CD4-positive, CD25-positive, alpha-beta regulatory T cell (primary cell): ENCODE results near the gene DENND4C. TPM values are rescaled to one million over a fixed set of nuclear protein-coding genes. Genes with fewer than 3 reads are reported as not detected.

Experiments used
- ATAC-seq, 2 donors: fragments of 150-1000 bp; cut with Tn5 transposase; one replicate each; pipeline ENCODE4 v1.10.0; 2021; ENCODE audit warnings: low read depth in 2 of 2, moderate number of reproducible peaks in 2 of 2, moderate library complexity in 1 of 2
- DNase-seq, 3 donors: peaks; one replicate each; pipeline versions ENCODE4 v3.0.0 to v3.0.0-alpha.2; 2012 to 2022; ENCODE audit warnings: mixed read lengths in 1 of 3
- H3K27ac ChIP-seq: one replicate; pipeline ENCODE4 v1.7.0; 2013; ENCODE audit warnings: mild to moderate bottlenecking, low read length; ENCODE audit not compliant: insufficient read depth, poor library complexity, severe bottlenecking
- H3K27me3 ChIP-seq: one replicate; pipeline ENCODE4 v1.7.0; 2013; ENCODE audit warnings: low read length; ENCODE audit not compliant: control insufficient read depth, insufficient read depth
- H3K36me3 ChIP-seq: one replicate; pipeline ENCODE4 v1.7.0; 2013; ENCODE audit warnings: mild to moderate bottlenecking, low read length, moderate library complexity; ENCODE audit not compliant: control insufficient read depth, insufficient read depth
- H3K4me1 ChIP-seq: 2 replicates; pipeline ENCODE4 v1.7.0; 2013; ENCODE audit warnings: mild to moderate bottlenecking, low read length; ENCODE audit not compliant: insufficient read depth, control insufficient read depth, poor library complexity, severe bottlenecking
- H3K4me3 ChIP-seq: one replicate; pipeline ENCODE4 v1.7.0; 2013; ENCODE audit warnings: low read depth, mild to moderate bottlenecking, low read length, moderate library complexity
- H3K9me3 ChIP-seq, 2 experiments: 1 replicate in 1 of 2; 2 replicates in 1 of 2; pipeline ENCODE4 v1.7.0; 2013; ENCODE audit warnings: low read length in 2 of 2, mild to moderate bottlenecking in 1 of 2, moderate library complexity in 1 of 2; ENCODE audit not compliant: control insufficient read depth in 2 of 2
- H3K27ac Mint-ChIP-seq, 3 donors: one replicate each; pipeline ENCODE4 v1.8.0; 2020 to 2022; ENCODE audit warnings: mild to moderate bottlenecking in 3 of 3, mixed read lengths in 3 of 3, moderate library complexity in 2 of 3
- H3K27me3 Mint-ChIP-seq: one replicate; pipeline ENCODE4 v1.8.0; 2022; ENCODE audit warnings: mild to moderate bottlenecking, mixed read lengths
- H3K36me3 Mint-ChIP-seq: one replicate; pipeline ENCODE4 v1.8.0; 2020; ENCODE audit warnings: mixed read lengths
- H3K4me1 Mint-ChIP-seq, 4 donors: one replicate each; pipeline ENCODE4 v1.8.0; 2020 to 2022; ENCODE audit warnings: mixed read lengths in 4 of 4, mild to moderate bottlenecking in 1 of 4
- H3K4me3 Mint-ChIP-seq, 4 donors: one replicate each; pipeline ENCODE4 v1.8.0; 2020 to 2022; ENCODE audit warnings: mild to moderate bottlenecking in 4 of 4, mixed read lengths in 4 of 4, moderate library complexity in 3 of 4
- H3K9me3 Mint-ChIP-seq, 7 donors: one replicate each; pipeline ENCODE4 v1.8.0; 2020 to 2022; ENCODE audit warnings: mixed read lengths in 7 of 7, mild to moderate bottlenecking in 3 of 7, moderate library complexity in 2 of 7
- polyA plus RNA-seq, 4 donors: library from polyadenylated mRNA; unstranded; fragments of 300-500 nt; fragmentation: Illumina TruSeq; gene quantifications; one replicate each; pipeline ENCODE4 v1.2.3, GENCODE V29; 2021
- total RNA-seq: library from RNA; stranded (reverse); gene quantifications from one replicate; pipeline ENCODE4 v1.2.3, GENCODE V29; 2022

Gene DENND4C
- total RNA-seq: 47.7 TPM
- polyA plus RNA-seq: 10 to 100 TPM; 25.6 to 34.4 (median 30.2) TPM

GRCh38 chr9:19230355-19231125 lies at the start of gene DENND4C:
Gene DENND4C, plus strand, starts transcription at chr9:19230693. Its CDS starts 45,482 bp downstream, at chr9:19276175.
- peak; percentile 70 to 91 (median 84) for DNase-seq
- peak within 1 kb of the TSS; percentile 65 to 93 (median 79) for H3K27ac Mint-ChIP-seq
- H3K9me3 Mint-ChIP-seq: no peaks in the 10 kb centered on the region
- Histone ChIP-seq H3K27ac (peak within 1 kb of the TSS; percentile 76), H3K36me3 (no peaks in the 10 kb centered on the region), H3K4me3 (peak within 1 kb of the TSS; percentile 98), H3K27me3 (no peaks in the 10 kb centered on the region), H3K4me1 (peaks cover 33% of the 10 kb centered on the region), H3K9me3 (no peaks in the 10 kb centered on the region)
- peak; percentile 88 to 91 for ATAC-seq
- H3K4me3 Mint-ChIP-seq: peak within 1 kb of the TSS in 3 of 4 donors; percentile 86 to 92 (median 88)
- no peaks in the 10 kb centered on the region for H3K27me3 Mint-ChIP-seq
- peaks cover 0 to 18% (median 8%) of the 10 kb centered on the region in 4 donors for H3K4me1 Mint-ChIP-seq
- no peaks in the 10 kb centered on the region for H3K36me3 Mint-ChIP-seq

- peak overlapping the region in 1 of 3 donors; percentile 46 for H3K27ac Mint-ChIP-seq
Observed at GRCh38 chr9:19180991-19181390, 49.5 kb upstream of the DENND4C start.

GRCh38 chr9:19181561-19181960 lies 48.9 kb upstream of the DENND4C start:
- Histone ChIP-seq H3K36me3 (no peaks in the 10 kb centered on the region), H3K9me3 (no peaks in the 10 kb centered on the region), H3K4me3 (no peak overlapping the region), H3K4me1 (peaks cover 13% of the 10 kb centered on the region), H3K27ac (no peak overlapping the region), H3K27me3 (no peaks in the 10 kb centered on the region)
- no peak for DNase-seq
- Mint-ChIP-seq H3K27me3 (no peaks in the 10 kb centered on the region), H3K9me3 (no peaks in the 10 kb centered on the region), H3K4me3 (no peak overlapping the region), H3K27ac (no peak overlapping the region), H3K36me3 (no peaks in the 10 kb centered on the region), H3K4me1 (peaks cover 6 to 20% (median 10%) of the 10 kb centered on the region in 4 donors)
- ATAC-seq: no peak

More at GRCh38 chr9:19180991-19181390, 49.5 kb upstream of the DENND4C start:
- H3K9me3 Mint-ChIP-seq: no peaks in the 10 kb centered on the region
- Histone ChIP-seq H3K4me1 (peaks cover 13% of the 10 kb centered on the region), H3K27ac (no peak overlapping the region), H3K36me3 (no peaks in the 10 kb centered on the region), H3K27me3 (no peaks in the 10 kb centered on the region), H3K4me3 (no peak overlapping the region), H3K9me3 (no peaks in the 10 kb centered on the region)
- peaks cover 6 to 20% (median 12%) of the 10 kb centered on the region in 4 donors for H3K4me1 Mint-ChIP-seq
- H3K4me3 Mint-ChIP-seq: no peak overlapping the region
- H3K27me3 Mint-ChIP-seq: no peaks in the 10 kb centered on the region
- ATAC-seq (no peak), DNase-seq (no peak)
- no peaks in the 10 kb centered on the region for H3K36me3 Mint-ChIP-seq

- Histone ChIP-seq H3K4me1 (peaks cover 13% of the 10 kb centered on the region), H3K36me3 (no peaks in the 10 kb centered on the region), H3K9me3 (no peaks in the 10 kb centered on the region), H3K4me3 (peak overlapping the region; percentile 30), H3K27me3 (no peaks in the 10 kb centered on the region), H3K27ac (peak overlapping the region; percentile 65)
- H3K27me3 Mint-ChIP-seq: peaks cover under 1% of the 10 kb centered on the region
- ATAC-seq: peak; percentile 100
- H3K4me1 Mint-ChIP-seq: peaks cover 6 to 20% (median 10%) of the 10 kb centered on the region in 4 donors
- H3K27ac Mint-ChIP-seq: peak overlapping the region; percentile 93 to 99 (median 98)
- H3K36me3 Mint-ChIP-seq: no peaks in the 10 kb centered on the region
- H3K9me3 Mint-ChIP-seq: no peaks in the 10 kb centered on the region
- DNase-seq: peak; percentile 38 to 95 (median 52)
- H3K4me3 Mint-ChIP-seq: peak overlapping the region in 2 of 4 donors; percentile 8 to 71
Observed at GRCh38 chr9:19184144-19184917, 46.2 kb upstream of the DENND4C start.

GRCh38 chr9:19185191-19185590 lies 45.3 kb upstream of the DENND4C start:
- ATAC-seq: no peak
- H3K4me3 Mint-ChIP-seq: no peak overlapping the region
- no peaks in the 10 kb centered on the region for H3K36me3 ChIP-seq

GRCh38 chr9:19186232-19186631 lies 44.3 kb upstream of the DENND4C start:
- H3K36me3 Mint-ChIP-seq: no peaks in the 10 kb centered on the region
- Histone ChIP-seq H3K9me3 (no peaks in the 10 kb centered on the region), H3K27ac (no peak overlapping the region), H3K4me3 (no peak overlapping the region), H3K36me3 (no peaks in the 10 kb centered on the region), H3K4me1 (peaks cover 13% of the 10 kb centered on the region), H3K27me3 (no peaks in the 10 kb centered on the region)
- peaks cover 6 to 20% (median 10%) of the 10 kb centered on the region in 4 donors for H3K4me1 Mint-ChIP-seq
- peaks cover 5% of the 10 kb centered on the region for H3K27me3 Mint-ChIP-seq
- no peak for DNase-seq
- no peak for ATAC-seq
- peak overlapping the region in 1 of 3 donors; percentile 59 for H3K27ac Mint-ChIP-seq
- no peak overlapping the region for H3K4me3 Mint-ChIP-seq
- no peaks in the 10 kb centered on the region for H3K9me3 Mint-ChIP-seq

More at GRCh38 chr9:19185191-19185590, 45.3 kb upstream of the DENND4C start:
- H3K27ac ChIP-seq: peak overlapping the region; percentile 65
- peaks cover 13% of the 10 kb centered on the region for H3K4me1 ChIP-seq
- no peaks in the 10 kb centered on the region for H3K9me3 ChIP-seq
- peaks cover 6 to 20% (median 10%) of the 10 kb centered on the region in 4 donors for H3K4me1 Mint-ChIP-seq
- H3K4me3 ChIP-seq: no peak overlapping the region
- H3K9me3 Mint-ChIP-seq: no peaks in the 10 kb centered on the region
- H3K27ac Mint-ChIP-seq: peak overlapping the region in 1 of 3 donors; percentile 99
- no peaks in the 10 kb centered on the region for H3K27me3 ChIP-seq
- H3K27me3 Mint-ChIP-seq: peaks cover 5% of the 10 kb centered on the region
- no peaks in the 10 kb centered on the region for H3K36me3 Mint-ChIP-seq
- no peak for DNase-seq

- Histone ChIP-seq H3K4me3 (no peak overlapping the region), H3K9me3 (no peaks in the 10 kb centered on the region), H3K4me1 (peaks cover 11% of the 10 kb centered on the region), H3K36me3 (no peaks in the 10 kb centered on the region), H3K27ac (no peak overlapping the region), H3K27me3 (no peaks in the 10 kb centered on the region)
- DNase-seq (no peak), ATAC-seq (no peak)
- no peaks in the 10 kb centered on the region for H3K36me3 Mint-ChIP-seq
- no peak overlapping the region for H3K27ac Mint-ChIP-seq
- H3K27me3 Mint-ChIP-seq: peaks cover 9% of the 10 kb centered on the region
- peaks cover 6 to 17% (median 9%) of the 10 kb centered on the region in 4 donors for H3K4me1 Mint-ChIP-seq
- H3K4me3 Mint-ChIP-seq: no peak overlapping the region
- no peaks in the 10 kb centered on the region for H3K9me3 Mint-ChIP-seq
Observed at GRCh38 chr9:19188771-19189170, 41.7 kb upstream of the DENND4C start.
